Renal cortex interstitium (tissue), 11 donors: ENCODE measurements around the gene SSBP3. TPM values are rescaled to one million over a fixed set of nuclear protein-coding genes. Genes with fewer than 3 reads are reported as not detected.

Experiments
- DNase-seq, 11 donors: peaks; one replicate each; pipeline ENCODE4 v3.0.0-alpha.2; 2013; ENCODE audit warnings: low read depth in 9 of 11, low spot score in 4 of 11; ENCODE audit errors: extremely low read depth in 1 of 11
- polyA plus RNA-seq, 3 donors: library from polyadenylated mRNA; unstranded; fragments of 120-200 nt; gene quantifications; one replicate each; pipeline ENCODE4 v1.2.1, GENCODE V29; 2013; ENCODE audit not compliant: insufficient read length in 3 of 3

The SSBP3 gene
- polyA plus RNA-seq, 3 donors = 119 to 124 (median 120) TPM

- no peak for DNase-seq
These were observed 10.9 kb upstream of the SSBP3 start for GRCh38 chr1:54417123-54417522.

- DNase-seq = no peak
These were observed 10.2 kb upstream of the SSBP3 start for GRCh38 chr1:54416435-54416834.

- DNase-seq = no peak
These were observed 9.8 kb upstream of the SSBP3 start for GRCh38 chr1:54415991-54416390.

GRCh38 chr1:54415533-54415932 is 9.3 kb upstream of the SSBP3 start:
- DNase-seq = no peak

- DNase-seq = no peak
These were observed 7.5 kb upstream of the SSBP3 start for GRCh38 chr1:54413732-54414131.

GRCh38 chr1:54413295-54413694 is 7.1 kb upstream of the SSBP3 start:
- DNase-seq = peak in 3 of 11 donors; percentile 53 to 65 (median 58)

GRCh38 chr1:54410359-54410758 is 4.2 kb upstream of the SSBP3 start:
- no peak for DNase-seq

GRCh38 chr1:54409156-54410142 is 3.3 kb upstream of the SSBP3 start:
- no peak for DNase-seq

GRCh38 chr1:54408147-54409066 is 2.2 kb upstream of the SSBP3 start:
- DNase-seq = no peak

- peak; percentile 80 to 94 (median 87) for DNase-seq
These were observed 1.4 kb upstream of the SSBP3 start for GRCh38 chr1:54407404-54408146.

- no peak for DNase-seq
These were observed 885 bp upstream of the SSBP3 start for GRCh38 chr1:54407154-54407403.

- DNase-seq = no peak
These were observed 298 bp downstream of the SSBP3 start for GRCh38 chr1:54405898-54406293.

GRCh38 chr1:54404939-54405897 is 976 bp downstream of the SSBP3 start:
- DNase-seq = no peak

- DNase-seq = no peak
These were observed 1.9 kb downstream of the SSBP3 start for GRCh38 chr1:54404263-54404662.

GRCh38 chr1:54403808-54404261 is 2.4 kb downstream of the SSBP3 start:
- DNase-seq = no peak

GRCh38 chr1:54403405-54403804 is 2.8 kb downstream of the SSBP3 start:
- DNase-seq = no peak

GRCh38 chr1:54402896-54403295 is 3.3 kb downstream of the SSBP3 start:
- no peak for DNase-seq

- DNase-seq = no peak
These were observed 4.4 kb downstream of the SSBP3 start for GRCh38 chr1:54401799-54402198.
